RWPE1 (cell line): ENCODE measurements around the gene ITGAD.
"Not testable (repeated sequence)": the region's sequence is repeated elsewhere in the genome, so short reads cannot be mapped to it uniquely, and the experiment has no call there.

Experiments
- CTCF ChIA-PET: fragments of 350-600 bp; sonication (Branson Sonifier 250); formaldehyde crosslinking; extraction: SDS; loops from one replicate; lab custom pipeline; 2021; lab: Yijun Ruan, JAX
- POLR2A ChIA-PET: fragments of 400-600 bp; formaldehyde crosslinking; extraction: SDS; loops from one replicate; lab custom pipeline; 2020; ENCODE audit warnings: antibody characterized with exemption; ENCODE audit not compliant: low non-redundant PET; lab: Yijun Ruan, JAX
- DNase-seq: peaks from one replicate; pipeline ENCODE4 v3.0.0; 2012; ENCODE audit warnings: low spot score
- H3K27ac ChIP-seq: fragments of 450-650 bp; 2 replicates; pipeline ENCODE4 v1.5.1; 2017
- TF ChIP-seq, protein P1 (sequence below): fragments of 450-650 bp; conservative IDR thresholded peaks from 2 replicates; pipeline ENCODE4 v1.5.1; 2017; ENCODE audit warnings: low read depth, mild to moderate bottlenecking

Gene ITGAD

DNA sequence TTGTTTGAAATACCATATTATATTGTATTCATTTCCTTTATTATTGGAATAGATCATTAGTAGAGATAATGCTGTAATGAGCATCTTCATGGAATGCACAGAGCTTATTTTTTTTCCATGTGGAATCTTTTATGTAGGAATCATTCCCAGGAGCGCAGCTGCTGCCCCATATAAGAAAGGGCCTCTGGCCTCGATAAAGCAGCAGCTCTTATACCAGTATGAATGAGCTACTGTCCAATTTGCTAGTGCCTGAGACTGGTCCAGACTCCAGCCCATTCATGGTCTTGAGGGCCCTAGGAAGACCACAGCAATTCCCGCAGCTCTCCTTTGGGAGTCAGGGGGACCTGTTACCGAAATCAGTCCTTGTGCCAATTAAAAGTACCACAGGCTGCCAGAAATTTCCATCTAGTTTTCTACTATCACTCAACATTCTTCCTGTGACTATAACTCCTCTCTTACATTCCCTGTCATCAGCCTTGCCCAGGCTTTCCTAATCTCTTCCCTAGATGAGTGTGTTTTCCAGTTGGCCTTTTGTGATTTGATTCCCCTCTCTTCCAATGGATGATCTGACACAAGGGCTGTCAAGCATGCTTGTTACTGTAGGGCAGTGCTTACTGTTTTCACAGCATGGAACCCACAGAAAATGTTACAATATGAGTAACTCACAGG, 47.5 kb downstream of the ITGAD start:
- POLR2A ChIA-PET = interaction anchor here (0.6 kb wide), 1 partner anchor 14 kb away, joined by 3 read pairs; no protein-coding TSS in a partner anchor
- DNase-seq = no peak
- no peak overlapping the region for H3K27ac ChIP-seq
- CTCF ChIA-PET = interaction anchor here (0.6 kb wide), 1 partner anchor 279 kb away, joined by 6 read pairs; no protein-coding TSS in a partner anchor
- TF ChIP-seq, protein P1, sequence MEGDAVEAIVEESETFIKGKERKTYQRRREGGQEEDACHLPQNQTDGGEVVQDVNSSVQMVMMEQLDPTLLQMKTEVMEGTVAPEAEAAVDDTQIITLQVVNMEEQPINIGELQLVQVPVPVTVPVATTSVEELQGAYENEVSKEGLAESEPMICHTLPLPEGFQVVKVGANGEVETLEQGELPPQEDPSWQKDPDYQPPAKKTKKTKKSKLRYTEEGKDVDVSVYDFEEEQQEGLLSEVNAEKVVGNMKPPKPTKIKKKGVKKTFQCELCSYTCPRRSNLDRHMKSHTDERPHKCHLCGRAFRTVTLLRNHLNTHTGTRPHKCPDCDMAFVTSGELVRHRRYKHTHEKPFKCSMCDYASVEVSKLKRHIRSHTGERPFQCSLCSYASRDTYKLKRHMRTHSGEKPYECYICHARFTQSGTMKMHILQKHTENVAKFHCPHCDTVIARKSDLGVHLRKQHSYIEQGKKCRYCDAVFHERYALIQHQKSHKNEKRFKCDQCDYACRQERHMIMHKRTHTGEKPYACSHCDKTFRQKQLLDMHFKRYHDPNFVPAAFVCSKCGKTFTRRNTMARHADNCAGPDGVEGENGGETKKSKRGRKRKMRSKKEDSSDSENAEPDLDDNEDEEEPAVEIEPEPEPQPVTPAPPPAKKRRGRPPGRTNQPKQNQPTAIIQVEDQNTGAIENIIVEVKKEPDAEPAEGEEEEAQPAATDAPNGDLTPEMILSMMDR = no peak

DNA sequence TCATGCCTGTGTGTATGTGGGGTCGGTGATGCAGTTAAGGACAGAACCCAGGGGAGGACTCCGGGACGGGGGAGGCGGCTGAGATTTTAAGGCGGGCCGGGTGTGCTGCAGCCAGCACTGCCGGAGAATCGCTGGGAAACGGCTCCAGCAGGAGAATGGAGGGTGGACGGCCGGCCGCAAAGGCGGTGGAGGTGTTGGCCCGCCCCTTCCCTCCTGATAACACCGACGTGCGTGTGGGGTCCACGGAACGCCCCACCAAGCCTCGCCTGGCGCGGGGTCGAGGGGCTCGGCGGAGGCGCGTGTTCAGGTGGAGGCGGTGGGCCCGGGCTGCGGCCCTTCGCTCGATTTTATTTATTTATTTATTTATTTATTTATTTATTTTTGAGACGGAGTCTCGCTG, 48.8 kb downstream of the ITGAD start:
- ChIA-PET POLR2A (interaction anchor here (0.6 kb wide), 1 partner anchor 136 kb away, joined by 3 read pairs; no protein-coding TSS in a partner anchor), CTCF (interaction anchor here (0.6 to 1.9 kb wide), 6 partner anchors 10 to 266 kb away, joined by 3 to 9 read pairs (median 4); partner anchors contain the start of gene COX6A2)
- TF ChIP-seq, protein P1 = no peak
- DNase-seq = no peak
- peak overlapping the region; percentile 75; the same call in 1 of the 2 replicates for H3K27ac ChIP-seq

DNA sequence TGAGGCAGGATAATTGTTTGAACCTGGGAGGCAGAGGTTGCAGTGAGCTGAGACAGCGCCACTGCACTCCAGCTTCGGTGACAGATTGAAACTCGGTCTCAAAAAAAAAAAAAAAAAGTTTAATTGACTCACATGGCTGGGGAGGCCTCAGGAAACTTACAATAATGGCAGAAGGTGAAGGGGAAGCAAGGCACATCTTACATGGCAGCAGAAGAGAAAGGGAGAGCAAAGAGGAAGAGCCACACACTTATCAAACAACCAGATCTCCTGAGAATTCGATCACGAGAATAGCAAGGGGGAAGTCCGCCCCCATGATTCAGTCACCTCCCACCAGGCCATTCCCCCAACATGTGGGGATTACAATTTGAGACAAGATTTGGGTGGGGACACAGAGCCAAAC, 52.8 kb downstream of the ITGAD start:
- POLR2A ChIA-PET, DNase-seq, CTCF ChIA-PET, H3K27ac ChIP-seq: not testable (repeated sequence)

DNA sequence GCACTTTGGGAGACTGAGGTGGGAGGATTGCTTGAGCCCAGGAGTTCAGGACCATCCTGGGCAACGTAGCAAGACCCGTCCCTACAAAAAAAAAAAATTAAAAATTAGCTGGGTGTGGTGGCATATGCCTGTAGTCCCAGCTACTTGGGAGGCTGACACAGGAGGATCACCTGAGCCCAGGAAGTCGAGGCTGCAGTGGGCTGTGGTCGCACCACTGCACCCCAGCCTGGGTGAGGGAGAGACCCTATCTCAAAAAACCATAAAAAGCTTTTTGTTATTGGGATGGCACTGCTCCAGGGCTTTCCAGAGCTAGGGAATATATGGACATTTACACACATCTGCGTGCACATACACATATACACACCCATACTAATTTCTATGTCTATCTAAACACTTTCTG, 58.1 kb downstream of the ITGAD start:
- peak overlapping the region; percentile 100 for H3K27ac ChIP-seq
- CTCF ChIA-PET = interaction anchor here (0.5 to 1.4 kb wide), 9 partner anchors 8 to 551 kb away, joined by 3 to 9 read pairs (median 5); partner anchors contain the start of genes HSD3B7 and ZNF843
- DNase-seq = no peak
- TF ChIP-seq, protein P1 = no peak
- POLR2A ChIA-PET = no interaction called here

DNA sequence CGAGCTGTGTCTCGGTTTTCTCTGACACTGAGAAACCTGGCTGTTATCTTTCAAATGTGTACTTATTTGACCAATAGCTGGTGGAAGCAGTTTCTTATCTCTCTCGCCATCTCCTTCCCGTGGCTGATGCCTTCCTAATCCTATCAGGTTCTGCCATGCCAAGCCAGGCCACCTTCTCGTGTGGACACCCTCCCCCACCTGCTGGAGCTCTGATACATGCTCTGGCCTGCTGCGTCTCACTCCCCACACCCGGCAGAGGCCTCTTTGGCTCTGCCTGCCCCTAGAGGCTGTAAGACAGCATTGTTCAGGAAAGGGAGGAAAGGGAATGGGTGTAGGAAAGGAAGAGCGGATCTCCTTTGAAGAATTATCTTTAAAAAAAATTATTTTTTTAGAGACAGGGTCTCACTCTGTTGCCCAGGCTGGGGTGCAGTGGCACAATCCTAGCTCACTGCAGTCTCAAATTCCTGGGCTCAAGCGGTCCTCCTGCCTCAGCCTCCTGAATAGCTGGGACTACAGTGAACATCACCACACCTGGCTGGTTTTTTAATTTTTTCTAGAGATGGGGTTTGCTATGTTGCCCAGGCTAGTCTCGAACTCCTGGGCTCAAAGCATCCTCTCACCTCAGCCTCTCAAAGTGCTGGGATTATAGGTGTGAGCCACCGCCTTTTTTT, 58.7 kb downstream of the ITGAD start:
- TF ChIP-seq, protein P1 = peak; percentile 80
- peak; percentile 71 for DNase-seq
- CTCF ChIA-PET = interaction anchor here (0.5 to 1.4 kb wide), 10 partner anchors 9 to 551 kb away, joined by 3 to 9 read pairs (median 4); partner anchors contain the start of genes HSD3B7 and ZNF843
- POLR2A ChIA-PET = interaction anchor here (0.7 kb wide), 1 partner anchor 27 kb away, joined by 3 read pairs; no protein-coding TSS in a partner anchor
- peak overlapping the region; percentile 100 for H3K27ac ChIP-seq

DNA sequence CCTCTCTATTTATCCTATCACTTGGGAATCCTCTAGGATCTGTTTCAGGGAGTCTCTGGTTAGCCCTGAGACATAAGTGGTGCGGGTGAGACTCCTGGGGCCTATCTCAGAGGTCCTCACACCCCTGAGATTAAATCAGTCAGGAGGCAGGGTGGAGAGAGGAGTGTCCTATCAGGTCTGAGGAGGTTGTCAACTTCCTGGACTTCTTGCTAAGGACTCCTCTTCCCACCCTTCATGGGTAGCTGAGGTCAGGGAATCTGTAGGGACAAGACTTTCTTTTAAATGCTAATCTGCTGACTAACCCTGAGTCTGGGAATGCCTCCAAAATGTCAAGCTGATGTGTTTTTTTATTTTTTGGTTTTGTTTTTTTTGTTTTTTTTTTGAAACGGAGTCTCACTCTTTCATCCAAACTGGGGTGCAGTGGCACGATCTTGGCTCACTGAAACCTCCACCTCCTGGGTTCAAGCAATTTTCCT, 59.5 kb downstream of the ITGAD start:
- ChIA-PET POLR2A (interaction anchor here (0.7 kb wide), 1 partner anchor 24 kb away, joined by 3 read pairs; no protein-coding TSS in a partner anchor), CTCF (interaction anchor here (0.6 to 1.2 kb wide), 3 partner anchors 69 to 287 kb away, joined by 3 to 5 read pairs (median 4); no protein-coding TSS in a partner anchor)
- peak overlapping the region; percentile 100 for H3K27ac ChIP-seq
- DNase-seq = peak; percentile 68
- TF ChIP-seq, protein P1 = no peak
